Duodenal mucosa (tissue), 2 donors: ENCODE measurements around the gene HIP1.
A peak's percentile ranks its signal among the peaks of the same experiment; 100 is the strongest.
"Not testable (repeated sequence)": the region's sequence is repeated elsewhere in the genome, so short reads cannot be mapped to it uniquely, and the experiment has no call there.

Experiments
- H3K27ac ChIP-seq: one replicate; pipeline ENCODE4 v1.7.0; 2013; ENCODE audit warnings: low read depth, low read length
- H3K27me3 ChIP-seq, 2 donors: one replicate each; pipeline ENCODE4 v1.7.0; 2013; ENCODE audit warnings: low read length in 2 of 2, control low read depth in 1 of 2; ENCODE audit not compliant: insufficient read depth in 2 of 2, control insufficient read depth in 1 of 2
- H3K36me3 ChIP-seq, 2 donors: one replicate each; pipeline ENCODE4 v1.7.0; 2013; ENCODE audit warnings: low read length in 2 of 2, control low read depth in 1 of 2; ENCODE audit not compliant: insufficient read depth in 2 of 2, control insufficient read depth in 1 of 2
- H3K4me1 ChIP-seq, 2 donors: one replicate each; pipeline ENCODE4 v1.7.0; 2013; ENCODE audit warnings: low read length in 2 of 2, control low read depth in 1 of 2; ENCODE audit not compliant: insufficient read depth in 2 of 2, control insufficient read depth in 1 of 2
- H3K4me3 ChIP-seq, 2 donors: one replicate each; pipeline ENCODE4 v1.7.0; 2013; ENCODE audit warnings: low read length in 2 of 2, low read depth in 1 of 2
- H3K9ac ChIP-seq, 2 donors: one replicate each; pipeline ENCODE4 v1.7.0; 2013; ENCODE audit warnings: low read length in 2 of 2, low read depth in 1 of 2
- H3K9me3 ChIP-seq, 2 donors: one replicate each; pipeline ENCODE4 v1.7.0; 2013; ENCODE audit warnings: low read length in 2 of 2, control low read depth in 1 of 2; ENCODE audit not compliant: control insufficient read depth in 1 of 2

Gene HIP1

GRCh38 chr7:75738604-75738974 is at the start of gene HIP1:
Gene HIP1, minus strand, starts transcription at chr7:75738941. Its CDS starts 21 bp downstream, at chr7:75738920.
- no peaks in the 10 kb centered on the region for H3K9me3 ChIP-seq
- no peaks in the 10 kb centered on the region for H3K27me3 ChIP-seq
- peak within 1 kb of the TSS; percentile 85 to 92 for H3K4me3 ChIP-seq
- peaks cover 19 to 24% of the 10 kb centered on the region in 2 donors for H3K4me1 ChIP-seq
- peak within 1 kb of the TSS; percentile 72 to 80 for H3K9ac ChIP-seq
- no peaks in the 10 kb centered on the region for H3K36me3 ChIP-seq
- H3K27ac ChIP-seq = peak within 1 kb of the TSS; percentile 80

DNA sequence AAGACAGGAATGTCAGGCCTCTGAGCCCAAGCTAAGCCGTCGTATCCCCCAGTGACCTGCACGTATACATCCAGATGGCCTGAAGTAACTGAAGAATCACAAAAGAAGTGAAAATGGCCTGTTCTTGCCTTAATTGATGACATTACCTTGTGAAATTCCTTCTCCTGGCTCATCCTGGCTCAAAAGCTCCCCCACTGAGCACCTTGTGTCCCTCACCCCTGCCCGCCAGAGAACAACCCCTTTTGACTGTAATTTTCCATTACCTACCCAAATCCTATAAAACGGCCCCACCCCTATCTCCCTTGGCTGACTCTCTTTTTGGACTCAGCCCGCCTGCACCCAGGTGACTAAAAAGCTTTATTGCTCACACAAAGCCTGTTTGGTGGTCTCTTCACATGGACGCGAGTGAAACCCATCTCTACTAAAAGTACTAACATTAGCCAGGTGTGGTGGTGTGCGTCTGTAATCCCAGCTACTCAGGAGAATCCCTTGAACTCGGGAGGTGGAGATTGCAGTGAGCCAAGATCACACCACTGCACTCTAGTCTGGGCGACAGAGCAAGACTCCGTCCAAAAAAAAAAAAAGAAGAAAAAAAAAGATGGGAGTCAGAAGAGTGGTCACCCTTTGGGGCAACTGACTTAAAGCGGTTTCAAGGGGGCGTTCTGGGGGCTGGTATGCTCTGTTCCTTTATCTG is 49.6 kb upstream of the HIP1 start:
- not testable (repeated sequence) for H3K9ac ChIP-seq, H3K4me3 ChIP-seq, H3K9me3 ChIP-seq, H3K4me1 ChIP-seq, H3K36me3 ChIP-seq, H3K27me3 ChIP-seq, H3K27ac ChIP-seq

DNA sequence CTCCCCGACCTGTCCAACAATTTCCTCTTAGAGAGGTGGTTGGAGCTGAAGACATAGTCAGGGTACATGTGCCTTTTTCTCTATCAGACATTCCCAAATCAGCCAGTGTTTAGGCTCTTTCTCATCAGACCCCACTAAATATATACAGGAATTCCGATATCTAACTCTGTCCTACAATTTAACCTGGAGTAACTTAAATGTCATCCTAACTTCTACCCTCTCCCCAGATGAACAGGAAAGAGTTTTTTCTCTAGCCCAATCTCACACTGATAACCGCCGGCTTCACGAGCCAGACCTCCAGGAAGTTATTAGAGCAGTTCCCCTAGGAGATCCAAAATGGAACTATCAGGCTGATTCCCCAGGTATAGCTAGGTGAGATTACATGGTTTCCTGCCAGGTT is 44.3 kb upstream of the HIP1 start:
- not testable (repeated sequence) for H3K4me3 ChIP-seq, H3K27ac ChIP-seq, H3K9ac ChIP-seq, H3K36me3 ChIP-seq, H3K4me1 ChIP-seq, H3K27me3 ChIP-seq, H3K9me3 ChIP-seq

- not testable (repeated sequence) for H3K27me3 ChIP-seq, H3K36me3 ChIP-seq, H3K4me1 ChIP-seq, H3K9me3 ChIP-seq, H3K4me3 ChIP-seq, H3K9ac ChIP-seq, H3K27ac ChIP-seq
Observed at GRCh38 chr7:75780647-75781273, 42.0 kb upstream of the HIP1 start.

- not testable (repeated sequence) for H3K9me3 ChIP-seq, H3K4me1 ChIP-seq, H3K27ac ChIP-seq, H3K27me3 ChIP-seq, H3K9ac ChIP-seq, H3K36me3 ChIP-seq, H3K4me3 ChIP-seq
Observed at GRCh38 chr7:75779516-75779915, 40.8 kb upstream of the HIP1 start.

DNA sequence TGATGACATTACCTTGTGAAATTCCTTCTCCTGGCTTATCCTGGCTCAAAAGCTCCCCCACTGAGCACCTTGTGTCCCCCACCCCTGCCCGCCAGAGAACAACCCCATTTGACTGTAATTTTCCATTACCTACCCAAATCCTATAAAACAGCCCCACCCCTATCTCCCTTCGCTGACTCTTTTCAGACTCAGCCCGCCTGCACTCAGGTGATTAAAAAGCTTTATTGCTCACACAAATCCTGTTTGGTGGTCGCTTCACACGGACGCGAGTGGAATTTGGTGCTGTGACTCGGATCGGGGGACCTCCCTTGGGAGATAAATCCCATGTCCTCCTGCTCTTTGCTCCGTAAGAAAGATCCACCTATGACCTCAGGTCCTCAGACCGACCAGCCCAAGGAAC is 40.3 kb upstream of the HIP1 start:
- not testable (repeated sequence) for H3K4me3 ChIP-seq, H3K27me3 ChIP-seq, H3K27ac ChIP-seq, H3K9me3 ChIP-seq, H3K4me1 ChIP-seq, H3K36me3 ChIP-seq, H3K9ac ChIP-seq

GRCh38 chr7:75776295-75776971 is 37.7 kb upstream of the HIP1 start:
- Histone ChIP-seq H3K9me3 (no peaks in the 10 kb centered on the region), H3K36me3 (no peaks in the 10 kb centered on the region), H3K27me3 (no peaks in the 10 kb centered on the region), H3K4me1 (peaks cover 0 to 5% of the 10 kb centered on the region in 2 donors), H3K4me3 (no peak overlapping the region), H3K27ac (no peak overlapping the region), H3K9ac (no peak overlapping the region)

GRCh38 chr7:75773958-75774357 is 35.2 kb upstream of the HIP1 start:
- not testable (repeated sequence) for H3K4me1 ChIP-seq, H3K9me3 ChIP-seq, H3K27me3 ChIP-seq, H3K4me3 ChIP-seq, H3K9ac ChIP-seq, H3K27ac ChIP-seq, H3K36me3 ChIP-seq

GRCh38 chr7:75772081-75773077 is 33.6 kb upstream of the HIP1 start, which contains the start of gene CCL26:
Gene CCL26, minus strand, starts transcription at chr7:75772211. Its CDS starts 35 bp downstream, at chr7:75772176.
- Histone ChIP-seq H3K4me1 (peaks cover 0 to 5% of the 10 kb centered on the region in 2 donors), H3K9ac (no peak within 1 kb of the TSS), H3K4me3 (no peak within 1 kb of the TSS), H3K27me3 (no peaks in the 10 kb centered on the region), H3K27ac (no peak within 1 kb of the TSS), H3K36me3 (no peaks in the 10 kb centered on the region), H3K9me3 (no peaks in the 10 kb centered on the region)
